Calu3 (cell line): ENCODE data around the gene GPD2. TPM values are rescaled to one million over a fixed set of nuclear protein-coding genes. Genes with fewer than 3 reads are reported as not detected.

ENCODE experiments used
- BruUV-seq: library from RNA; stranded (reverse); fragments of 400-500 nt; replicated peaks from 2 replicates; lab custom pipeline; 2021; lab: Mats Ljungman, UMichigan
- CTCF ChIA-PET: fragments of 300-600 bp; sonication (Branson Sonifier 250); formaldehyde crosslinking; loops from one replicate; lab custom pipeline; 2022; ENCODE audit warnings: antibody characterized with exemption; lab: Charles Lee
- DNase-seq: peaks from one replicate; pipeline ENCODE4 v3.0.0; 2022
- H3K27ac Mint-ChIP-seq: one replicate; pipeline ENCODE4 v1.8.0; 2022; ENCODE audit warnings: mixed read lengths; ENCODE audit not compliant: unreplicated experiment
- H3K27me3 Mint-ChIP-seq: one replicate; pipeline ENCODE4 v1.8.0; 2022; ENCODE audit warnings: mixed read lengths; ENCODE audit not compliant: unreplicated experiment
- H3K36me3 Mint-ChIP-seq: one replicate; pipeline ENCODE4 v1.8.0; 2022; ENCODE audit warnings: mild to moderate bottlenecking, moderate library complexity, mixed read lengths; ENCODE audit not compliant: insufficient read depth, unreplicated experiment
- H3K4me1 Mint-ChIP-seq: one replicate; pipeline ENCODE4 v1.8.0; 2022; ENCODE audit warnings: mild to moderate bottlenecking, low read depth, mixed read lengths; ENCODE audit not compliant: unreplicated experiment
- H3K4me3 Mint-ChIP-seq: one replicate; pipeline ENCODE4 v1.8.0; 2022; ENCODE audit warnings: mild to moderate bottlenecking, low read depth, moderate library complexity, mixed read lengths; ENCODE audit not compliant: unreplicated experiment
- H3K9me3 Mint-ChIP-seq: one replicate; pipeline ENCODE4 v1.8.0; 2022; ENCODE audit warnings: low read depth, mixed read lengths; ENCODE audit not compliant: unreplicated experiment
- intact Hi-C: fragments of 100-400 bp; cut with micrococcal nuclease; formaldehyde crosslinking; loops from one replicate; pipeline ENCODE4 v1.10.0; 2022; ENCODE audit not compliant: unreplicated experiment
- total RNA-seq: library from RNA; stranded (reverse); gene quantifications from 2 replicates; pipeline ENCODE4 v1.2.3, GENCODE V29; 2022
- TF ChIP-seq, protein P1 (sequence below): fragments of 200-600 bp; IDR thresholded peaks from one replicate; pipeline ENCODE4 v1.8.0; 2022; ENCODE audit warnings: antibody characterized with exemption; ENCODE audit not compliant: unreplicated experiment

The GPD2 gene
- total RNA-seq, 1 experiment from 2014 or later = 55.4 TPM

DNA sequence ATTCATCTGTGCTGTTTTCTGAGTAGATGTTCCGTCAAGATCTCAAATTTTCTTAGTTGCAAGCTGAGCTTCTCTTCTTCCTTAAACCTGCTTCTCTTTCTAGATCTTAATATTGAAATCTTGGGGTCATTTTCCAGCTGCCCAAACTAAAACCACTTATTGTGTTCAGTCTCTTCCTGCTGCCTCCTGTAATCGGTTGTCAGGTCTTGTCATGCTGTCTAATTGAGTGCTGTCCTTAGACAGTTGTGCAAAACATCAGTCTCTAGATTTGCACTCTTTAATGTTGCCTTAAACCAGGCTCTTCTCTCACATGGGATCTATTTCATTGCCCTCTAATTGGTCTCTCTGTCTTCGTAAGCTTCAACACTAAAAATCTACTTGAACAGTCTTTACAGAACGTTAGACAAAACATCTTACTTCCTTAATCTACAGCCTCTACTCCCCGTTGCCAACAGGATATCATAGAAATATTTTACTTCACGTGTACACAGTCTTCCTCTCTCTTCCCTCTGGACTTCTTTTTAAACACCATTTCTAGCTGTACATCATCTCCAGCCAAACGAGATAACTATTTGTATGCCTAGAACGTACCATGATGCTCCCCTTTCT is 34.9 kb downstream of the GPD2 start:
- no peaks in the 10 kb centered on the region for H3K9me3 Mint-ChIP-seq
- H3K36me3 Mint-ChIP-seq = no peaks in the 10 kb centered on the region
- intact Hi-C loops = no loop called here
- H3K27ac Mint-ChIP-seq = no peak overlapping the region
- H3K4me3 Mint-ChIP-seq = no peak overlapping the region
- TF ChIP-seq, protein P1, sequence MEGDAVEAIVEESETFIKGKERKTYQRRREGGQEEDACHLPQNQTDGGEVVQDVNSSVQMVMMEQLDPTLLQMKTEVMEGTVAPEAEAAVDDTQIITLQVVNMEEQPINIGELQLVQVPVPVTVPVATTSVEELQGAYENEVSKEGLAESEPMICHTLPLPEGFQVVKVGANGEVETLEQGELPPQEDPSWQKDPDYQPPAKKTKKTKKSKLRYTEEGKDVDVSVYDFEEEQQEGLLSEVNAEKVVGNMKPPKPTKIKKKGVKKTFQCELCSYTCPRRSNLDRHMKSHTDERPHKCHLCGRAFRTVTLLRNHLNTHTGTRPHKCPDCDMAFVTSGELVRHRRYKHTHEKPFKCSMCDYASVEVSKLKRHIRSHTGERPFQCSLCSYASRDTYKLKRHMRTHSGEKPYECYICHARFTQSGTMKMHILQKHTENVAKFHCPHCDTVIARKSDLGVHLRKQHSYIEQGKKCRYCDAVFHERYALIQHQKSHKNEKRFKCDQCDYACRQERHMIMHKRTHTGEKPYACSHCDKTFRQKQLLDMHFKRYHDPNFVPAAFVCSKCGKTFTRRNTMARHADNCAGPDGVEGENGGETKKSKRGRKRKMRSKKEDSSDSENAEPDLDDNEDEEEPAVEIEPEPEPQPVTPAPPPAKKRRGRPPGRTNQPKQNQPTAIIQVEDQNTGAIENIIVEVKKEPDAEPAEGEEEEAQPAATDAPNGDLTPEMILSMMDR = no peak
- no TSS peak for BruUV-seq
- H3K27me3 Mint-ChIP-seq = no peaks in the 10 kb centered on the region
- DNase-seq = no peak
- CTCF ChIA-PET = no interaction called here
- H3K4me1 Mint-ChIP-seq = peaks cover 55% of the 10 kb centered on the region

DNA sequence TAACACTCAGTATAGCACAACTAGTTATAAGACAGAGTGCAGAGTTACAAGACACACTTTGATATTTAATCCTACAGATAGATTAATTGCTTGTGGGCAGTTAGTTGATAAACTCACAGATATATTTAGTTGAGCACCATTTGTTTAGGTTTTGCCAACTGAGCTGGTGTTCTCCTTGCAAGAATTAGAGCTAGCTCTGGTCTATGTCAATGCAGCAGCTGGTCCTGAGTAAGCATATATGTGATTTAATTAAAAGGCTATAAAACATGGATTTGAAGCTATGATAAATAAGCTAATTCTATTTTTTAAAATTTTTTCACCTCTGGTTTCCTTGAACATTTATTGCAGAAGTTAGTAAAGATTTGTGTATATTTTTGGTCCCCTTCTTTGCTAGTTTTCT is 35.6 kb downstream of the GPD2 start:
- intact Hi-C loops = no loop called here
- Mint-ChIP-seq H3K4me1 (peaks cover 53% of the 10 kb centered on the region), H3K9me3 (no peaks in the 10 kb centered on the region), H3K27me3 (no peaks in the 10 kb centered on the region), H3K4me3 (no peak overlapping the region), H3K36me3 (no peaks in the 10 kb centered on the region), H3K27ac (no peak overlapping the region)
- no TSS peak for BruUV-seq
- TF ChIP-seq, protein P1 = no peak
- CTCF ChIA-PET = interaction anchor here (0.8 to 1.1 kb wide), 2 partner anchors 12 to 14 kb away, joined by 3 read pairs; no protein-coding TSS in a partner anchor
- DNase-seq = no peak

DNA sequence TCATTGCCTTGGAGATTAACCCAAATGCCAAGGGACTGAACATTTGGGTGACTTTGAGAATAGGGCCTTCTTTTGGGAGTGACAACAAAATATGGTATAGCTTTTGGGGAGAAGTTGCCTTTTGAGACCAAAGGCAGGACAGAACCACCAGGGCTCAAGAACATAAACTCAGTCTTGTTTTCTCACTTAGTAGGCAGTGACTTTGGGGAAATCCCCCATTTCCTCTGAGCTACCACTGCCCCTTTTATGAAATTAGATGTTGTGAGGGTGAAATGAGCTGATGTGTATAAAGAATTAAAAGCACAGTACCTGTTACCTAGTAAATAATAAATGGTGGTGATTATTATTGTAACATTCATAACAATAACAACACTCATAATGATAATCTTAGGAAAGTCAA is 36.5 kb downstream of the GPD2 start:
- Mint-ChIP-seq H3K27me3 (no peaks in the 10 kb centered on the region), H3K4me1 (peaks cover 49% of the 10 kb centered on the region), H3K27ac (no peak overlapping the region), H3K9me3 (no peaks in the 10 kb centered on the region), H3K4me3 (no peak overlapping the region), H3K36me3 (no peaks in the 10 kb centered on the region)
- no TSS peak for BruUV-seq
- intact Hi-C loops = no loop called here
- CTCF ChIA-PET = interaction anchor here (0.5 to 1.1 kb wide), 2 partner anchors 13 to 292 kb away, joined by 3 to 4 read pairs; no protein-coding TSS in a partner anchor
- DNase-seq = no peak
- TF ChIP-seq, protein P1 = no peak

DNA sequence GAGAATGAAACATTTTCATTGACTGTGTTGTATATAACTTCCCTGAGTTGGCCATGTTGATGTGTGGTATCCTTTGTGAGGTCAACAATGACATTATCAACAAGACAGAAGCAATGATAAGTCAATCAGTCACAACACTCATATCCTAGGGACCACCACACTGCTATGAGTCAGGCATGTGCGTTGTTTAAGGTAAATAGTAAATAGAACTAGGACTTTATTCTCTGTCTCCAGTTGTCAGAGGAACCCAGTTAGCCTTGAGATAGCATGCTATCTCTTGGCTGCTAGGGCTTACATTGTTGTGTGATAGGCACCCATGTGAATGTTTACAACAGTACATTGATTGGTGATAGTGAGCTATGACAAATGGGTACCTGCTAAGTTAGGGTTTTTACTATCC is 37.3 kb downstream of the GPD2 start:
- TF ChIP-seq, protein P1 = no peak
- Mint-ChIP-seq H3K27me3 (no peaks in the 10 kb centered on the region), H3K4me1 (peaks cover 41% of the 10 kb centered on the region), H3K9me3 (no peaks in the 10 kb centered on the region), H3K27ac (no peak overlapping the region), H3K4me3 (no peak overlapping the region), H3K36me3 (no peaks in the 10 kb centered on the region)
- intact Hi-C loops = no loop called here
- CTCF ChIA-PET = interaction anchor here (0.5 kb wide), 2 partner anchors 10 to 292 kb away, joined by 3 to 4 read pairs; no protein-coding TSS in a partner anchor
- no TSS peak for BruUV-seq
- no peak for DNase-seq
